H1 (cell line): ENCODE measurements around the gene UMODL1. TPM values are rescaled to one million over a fixed set of nuclear protein-coding genes. Genes with fewer than 3 reads are reported as not detected.

Experiments used
- CTCF ChIA-PET: fragments of 300-600 bp; sonication (Branson Sonifier 250); formaldehyde crosslinking; loops from one replicate; lab custom pipeline; 2021; ENCODE audit not compliant: partially characterized antibody; lab: Charles Lee
- POLR2A ChIA-PET: fragments of 300-600 bp; sonication (Branson Sonifier 250); formaldehyde crosslinking; loops from one replicate; lab custom pipeline; 2021; ENCODE audit warnings: inconsistent platforms; ENCODE audit not compliant: partially characterized antibody; lab: Charles Lee
- DNase-seq, 2 experiments: peaks; one replicate each; pipeline versions ENCODE4 v3.0.0 to v3.0.0-alpha.2; 2010 to 2022; ENCODE audit warnings: low spot score in 2 of 2, low read depth in 1 of 2, mixed read lengths in 1 of 2
- FAIRE-seq: peaks from 2 replicates; lab custom pipeline; 2011; peaks lifted over from hg19 to GRCh38; lab: Jason Lieb, UNC
- H2AFZ ChIP-seq: 2 replicates; pipeline ENCODE4 v1.8.1; 2012; ENCODE audit warnings: low read length, inconsistent platforms
- H2AK5ac ChIP-seq: 2 replicates; pipeline ENCODE4 v1.6.1; 2013; ENCODE audit warnings: low read depth, low read length
- H2BK120ac ChIP-seq: replicated peaks from 2 replicates; pipeline ENCODE3; 2013; ENCODE audit warnings: low read depth, low read length, inconsistent platforms
- H2BK12ac ChIP-seq: 2 replicates; pipeline ENCODE4 v1.6.1; 2013; ENCODE audit warnings: low read depth, low read length
- H2BK15ac ChIP-seq: 2 replicates; pipeline ENCODE4 v1.6.1; 2013; ENCODE audit warnings: low read length
- H2BK20ac ChIP-seq: 2 replicates; pipeline ENCODE4 v1.6.1; 2013; ENCODE audit warnings: low read length
- H2BK5ac ChIP-seq: 2 replicates; pipeline ENCODE4 v1.6.1; 2013; ENCODE audit warnings: low read depth, low read length
- H3K14ac ChIP-seq: 2 replicates; pipeline ENCODE4 v1.6.1; 2013; ENCODE audit warnings: inconsistent platforms; ENCODE audit not compliant: insufficient read length
- H3K18ac ChIP-seq: 2 replicates; pipeline ENCODE4 v1.6.1; 2013; ENCODE audit warnings: low read length; ENCODE audit errors: extremely low read depth
- H3K23ac ChIP-seq: 2 replicates; pipeline ENCODE4 v1.6.1; 2013; ENCODE audit warnings: inconsistent platforms; ENCODE audit not compliant: insufficient read length
- H3K23me2 ChIP-seq: 2 replicates; pipeline ENCODE4 v1.6.1; 2013; ENCODE audit warnings: low read depth, low read length
- H3K27ac ChIP-seq: 2 replicates; pipeline ENCODE4 v1.6.1; 2011; ENCODE audit warnings: low read depth, low read length, inconsistent platforms
- H3K27me3 ChIP-seq, 4 experiments: replicated peaks in 1 of 4; 1 replicate in 1 of 4; 2 replicates in 3 of 4; pipeline versions ENCODE4 v1.6.1 to v1.8.1; 2011 to 2013; ENCODE audit warnings: low read length in 3 of 4, mild to moderate bottlenecking in 3 of 4, inconsistent platforms in 2 of 4, mixed read lengths in 2 of 4, moderate library complexity in 1 of 4; ENCODE audit not compliant: control insufficient read depth in 3 of 4, insufficient read depth in 3 of 4; ENCODE audit errors: extremely low read depth in 1 of 4
- H3K36me3 ChIP-seq, 4 experiments: 2 replicates each; pipeline versions ENCODE4 v1.6.1 to v1.8.1; 2011 to 2013; ENCODE audit warnings: mild to moderate bottlenecking in 4 of 4, low read length in 3 of 4, moderate library complexity in 2 of 4, control low read depth in 1 of 4, inconsistent platforms in 1 of 4; ENCODE audit not compliant: insufficient read depth in 4 of 4, control insufficient read depth in 2 of 4
- H3K4ac ChIP-seq: replicated peaks from 2 replicates; pipeline ENCODE3; 2013; ENCODE audit warnings: low read length, low read depth, mixed read lengths, inconsistent platforms; ENCODE audit not compliant: insufficient read length
- H3K4me1 ChIP-seq, 4 experiments: replicated peaks in 1 of 4; 1 replicate in 1 of 4; 2 replicates in 3 of 4; pipeline versions ENCODE4 v1.6.1 to v1.8.1; 2011 to 2013; ENCODE audit warnings: low read length in 3 of 4, inconsistent platforms in 2 of 4, mixed read lengths in 1 of 4; ENCODE audit not compliant: insufficient read depth in 4 of 4, control insufficient read depth in 3 of 4
- H3K4me2 ChIP-seq, 2 experiments: 2 replicates each; pipeline versions ENCODE4 v1.6.1 to v1.8.1; 2011 to 2013; ENCODE audit warnings: low read depth in 2 of 2, low read length in 2 of 2, control low read depth in 1 of 2, inconsistent platforms in 1 of 2, mild to moderate bottlenecking in 1 of 2; ENCODE audit not compliant: insufficient read depth in 1 of 2
- H3K4me3 ChIP-seq, 4 experiments: fragments of 200-600, 300-600 bp in 1 of 4; sonication (generic), shearing (Covaris generic), sonication (Bioruptor Twin) in 1 of 4; 2 replicates each; pipeline versions ENCODE4 v1.5.1 to v1.8.1; 2011 to 2016; ENCODE audit warnings: low read length in 4 of 4, low read depth in 3 of 4, control low read depth in 2 of 4, inconsistent platforms in 2 of 4, mild to moderate bottlenecking in 2 of 4, mixed read lengths in 1 of 4, moderate library complexity in 1 of 4; ENCODE audit not compliant: insufficient read depth in 2 of 4; ENCODE audit errors: extremely low read depth in 1 of 4
- H3K56ac ChIP-seq: replicated peaks from 2 replicates; pipeline ENCODE3; 2013; ENCODE audit warnings: low read depth, mild to moderate bottlenecking, mixed read lengths, low read length, inconsistent platforms; ENCODE audit not compliant: insufficient read length
- H3K79me1 ChIP-seq: 2 replicates; pipeline ENCODE4 v1.6.1; 2013; ENCODE audit warnings: low read depth, low read length, control low read depth
- H3K79me2 ChIP-seq, 2 experiments: 2 replicates each; pipeline versions ENCODE4 v1.6.1 to v1.8.1; 2012 to 2013; ENCODE audit warnings: low read length in 2 of 2, mild to moderate bottlenecking in 2 of 2, inconsistent platforms in 1 of 2; ENCODE audit not compliant: insufficient read depth in 2 of 2, control insufficient read depth in 1 of 2
- H3K9ac ChIP-seq, 4 experiments: replicated peaks in 1 of 4; 1 replicate in 1 of 4; 2 replicates in 3 of 4; pipeline versions ENCODE4 v1.6.1 to v1.8.1; 2011 to 2013; ENCODE audit warnings: low read depth in 3 of 4, low read length in 3 of 4, control low read depth in 2 of 4, mild to moderate bottlenecking in 2 of 4, moderate library complexity in 2 of 4, inconsistent platforms in 1 of 4; ENCODE audit errors: extremely low read depth in 1 of 4
- H3K9me3 ChIP-seq, 2 experiments: 2 replicates each; pipeline versions ENCODE4 v1.6.1 to v1.8.1; 2012 to 2013; ENCODE audit warnings: mild to moderate bottlenecking in 2 of 2, moderate library complexity in 2 of 2, control low read depth in 1 of 2, inconsistent platforms in 1 of 2, low read depth in 1 of 2, low read length in 1 of 2, mixed read lengths in 1 of 2; ENCODE audit not compliant: insufficient read depth in 2 of 2
- H4K20me1 ChIP-seq, 2 experiments: replicated peaks in 1 of 2; 2 replicates each; pipeline versions ENCODE3 to v1.8.1; 2011 to 2013; ENCODE audit warnings: inconsistent platforms in 2 of 2, low read length in 2 of 2, mild to moderate bottlenecking in 1 of 2; ENCODE audit not compliant: insufficient read depth in 2 of 2, control insufficient read depth in 1 of 2
- H4K5ac ChIP-seq: 2 replicates; pipeline ENCODE4 v1.6.1; 2013; ENCODE audit warnings: low read length, low read depth, mixed read lengths, inconsistent platforms; ENCODE audit not compliant: insufficient read length
- H4K8ac ChIP-seq: 2 replicates; pipeline ENCODE4 v1.8.0; 2013; ENCODE audit warnings: mild to moderate bottlenecking, moderate library complexity, low read length, inconsistent platforms; ENCODE audit not compliant: insufficient read depth; ENCODE audit errors: extremely low read depth
- H4K91ac ChIP-seq: replicated peaks from 2 replicates; pipeline ENCODE3; 2013; ENCODE audit warnings: low read length, mixed read lengths, inconsistent platforms; ENCODE audit not compliant: insufficient read length
- JUND ChIP-seq: IDR thresholded peaks from 2 replicates; pipeline ENCODE4 v1.6.1; 2011; ENCODE audit warnings: mild to moderate bottlenecking, improper control_type of control experiment, low read length
- NANOG ChIP-seq: IDR thresholded peaks from 2 replicates; pipeline ENCODE4 v1.6.1; 2011; ENCODE audit warnings: low read length, low read depth, mild to moderate bottlenecking, inconsistent platforms; ENCODE audit not compliant: insufficient read depth, poor library complexity, severe bottlenecking
- TEAD4 ChIP-seq: IDR thresholded peaks from 2 replicates; pipeline ENCODE4 v1.6.1; 2012; ENCODE audit warnings: low read depth, low read length, inconsistent platforms, mixed read lengths
- WGBS, 2 experiments: shearing (Covaris generic) in 1 of 2; methylation state at CpG; one replicate each; pipeline versions ENCODE4 v1.1.6 to v1.1.7; 2013 to 2015; ENCODE audit warnings: low lambda C conversion rate in 2 of 2, mixed read lengths in 2 of 2, inconsistent platforms in 1 of 2, low coverage in 1 of 2, missing lambda C conversion rate in 1 of 2; ENCODE audit not compliant: insufficient replicate concordance in 2 of 2, insufficient coverage in 1 of 2, insufficient read length in 1 of 2; ENCODE audit errors: extremely low coverage in 1 of 2, missing lambda C conversion rate in 1 of 2; 5-methylcytosine and 5-hydroxymethylcytosine counted together
- polyA plus RNA-seq, 7 experiments: library from polyadenylated mRNA; depleted of rRNA in 3 of 7; stranded (reverse) in 5 of 7; unstranded in 2 of 7; fragments of >200 nt in 5 of 7; fragments of 200-250 nt in 2 of 7; gene quantifications; 1 replicate in 5 of 7; 2 replicates in 1 of 7; 4 replicates in 1 of 7; pipeline versions ENCODE4 v1.2.1 to v1.2.3, GENCODE V29; 2011 to 2013; ENCODE audit warnings: missing spikeins in 2 of 7, mixed read lengths in 2 of 7
- total RNA-seq: library from RNA; stranded (reverse); fragmentation: NEBNext Ultra II Directional; extraction: Animal tissue kit (Norgen Biotek cat#: 25700); gene quantifications from 2 replicates; pipeline ENCODE4 v1.2.1, GENCODE V29; 2021

Gene UMODL1
- total and polyA plus RNA-seq, 2 of the 8 experiments (the other 6 are each of a cell fraction or from before 2014, with no cell fraction given): not detected

GRCh38 chr21:42121794-42122193, 50.7 kb downstream of the UMODL1 start:
- Histone ChIP-seq H2AK5ac (no peak overlapping the region), H3K4me3 (no peak overlapping the region), H2BK120ac (no peak overlapping the region), H4K20me1 (peaks cover 0 to 6% of the 10 kb centered on the region in 2 experiments), H2BK20ac (no peak overlapping the region), H3K9ac (no peak overlapping the region), H2BK12ac (no peak overlapping the region), H3K14ac (no peak overlapping the region), H3K79me2 (no peaks in the 10 kb centered on the region), H2AFZ (no peak overlapping the region), H3K79me1 (no peaks in the 10 kb centered on the region), H2BK5ac (no peak overlapping the region), H4K5ac (no peak overlapping the region), H3K4me1 (peaks cover 0 to 6% (median 4%) of the 10 kb centered on the region in 4 experiments; a peak in 4 of 7 replicates), H3K4ac (no peak overlapping the region), H3K27ac (no peak overlapping the region), H2BK15ac (no peak overlapping the region), H3K27me3 (no peaks in the 10 kb centered on the region; a peak in 2 of 7 replicates), H4K91ac (no peak overlapping the region), H3K18ac (no peak overlapping the region), H3K56ac (no peak overlapping the region), H3K23me2 (peaks cover 3% of the 10 kb centered on the region; the same call in 1 of the 2 replicates), H3K9me3 (no peaks in the 10 kb centered on the region), H3K4me2 (no peak overlapping the region), H4K8ac (no peak overlapping the region), H3K36me3 (no peaks in the 10 kb centered on the region; a peak in 1 of 8 replicates), H3K23ac (no peak overlapping the region)
- ChIA-PET CTCF (interaction anchor here (0.6 to 3.5 kb wide), 5 partner anchors 9 to 137 kb away, joined by 3 to 22 read pairs (median 3); no protein-coding TSS in a partner anchor), POLR2A (no interaction called here)
- WGBS, 2 experiments: 92% methylated on average over 3 of the region's 4 CpGs; no CpG with 5 or more reads in 1 of the 2 experiments
- DNase-seq: no peak
- TF ChIP-seq NANOG (no peak), JUND (no peak), TEAD4 (no peak)
- no peak for FAIRE-seq
